Retinal pigment epithelial cell (primary cell): ENCODE measurements around the gene SPEF2.

Experiments used
- DNase-seq: peaks from one replicate; pipeline ENCODE4 v3.0.0-alpha.2; 2010; ENCODE audit warnings: low read depth
- H3K4me3 ChIP-seq: 2 replicates; pipeline ENCODE4 v1.5.1; 2011; ENCODE audit warnings: mild to moderate bottlenecking, low read length, control low read depth, moderate library complexity
- TF ChIP-seq, protein P1 (sequence below): conservative IDR thresholded peaks from 2 replicates; pipeline ENCODE4 v1.5.1; 2011; ENCODE audit warnings: low read depth, low read length, control low read depth, inconsistent platforms

Gene SPEF2

DNA sequence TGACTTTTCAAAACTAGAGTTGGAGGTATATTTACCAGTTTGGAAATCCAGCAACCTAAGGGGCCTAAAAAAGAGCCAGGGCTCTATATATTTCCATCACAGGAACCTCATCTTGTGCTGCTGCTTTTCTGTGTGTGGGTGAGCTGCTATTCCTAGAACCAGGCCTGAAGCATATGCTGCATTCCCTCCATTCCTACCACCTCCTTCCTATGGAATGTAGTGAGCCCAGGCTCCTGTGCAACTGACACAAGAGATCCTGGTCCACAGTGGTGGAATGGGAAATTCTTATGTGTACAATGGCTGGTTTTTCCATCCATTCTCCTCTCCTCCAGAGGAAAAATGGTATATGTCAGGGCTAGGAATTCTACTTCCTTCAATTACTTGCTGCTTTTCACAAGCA lies 39.1 kb downstream of the SPEF2 start:
- DNase-seq = no peak
- TF ChIP-seq, protein P1, sequence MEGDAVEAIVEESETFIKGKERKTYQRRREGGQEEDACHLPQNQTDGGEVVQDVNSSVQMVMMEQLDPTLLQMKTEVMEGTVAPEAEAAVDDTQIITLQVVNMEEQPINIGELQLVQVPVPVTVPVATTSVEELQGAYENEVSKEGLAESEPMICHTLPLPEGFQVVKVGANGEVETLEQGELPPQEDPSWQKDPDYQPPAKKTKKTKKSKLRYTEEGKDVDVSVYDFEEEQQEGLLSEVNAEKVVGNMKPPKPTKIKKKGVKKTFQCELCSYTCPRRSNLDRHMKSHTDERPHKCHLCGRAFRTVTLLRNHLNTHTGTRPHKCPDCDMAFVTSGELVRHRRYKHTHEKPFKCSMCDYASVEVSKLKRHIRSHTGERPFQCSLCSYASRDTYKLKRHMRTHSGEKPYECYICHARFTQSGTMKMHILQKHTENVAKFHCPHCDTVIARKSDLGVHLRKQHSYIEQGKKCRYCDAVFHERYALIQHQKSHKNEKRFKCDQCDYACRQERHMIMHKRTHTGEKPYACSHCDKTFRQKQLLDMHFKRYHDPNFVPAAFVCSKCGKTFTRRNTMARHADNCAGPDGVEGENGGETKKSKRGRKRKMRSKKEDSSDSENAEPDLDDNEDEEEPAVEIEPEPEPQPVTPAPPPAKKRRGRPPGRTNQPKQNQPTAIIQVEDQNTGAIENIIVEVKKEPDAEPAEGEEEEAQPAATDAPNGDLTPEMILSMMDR = no peak
- H3K4me3 ChIP-seq = no peak overlapping the region

DNA sequence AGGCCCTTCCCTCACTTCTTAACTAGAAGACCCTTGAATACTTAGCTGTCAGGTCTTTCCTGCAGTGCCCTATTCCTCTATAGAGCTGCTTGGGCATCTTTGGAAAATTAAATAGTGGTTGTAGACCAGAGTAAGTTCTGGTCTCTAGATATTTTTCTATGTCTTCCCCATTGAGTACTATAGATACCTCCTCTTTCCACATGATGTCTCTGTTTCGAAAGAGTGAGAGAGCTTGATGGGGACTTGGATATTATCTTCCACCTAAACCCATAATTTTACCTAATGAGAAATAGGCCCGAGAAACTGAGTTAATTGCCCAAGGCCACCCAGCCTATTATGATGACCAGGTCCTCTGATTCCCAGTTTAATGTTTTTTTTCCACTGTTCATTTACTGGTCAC lies 40.2 kb downstream of the SPEF2 start:
- DNase-seq = no peak
- H3K4me3 ChIP-seq = no peak overlapping the region
- TF ChIP-seq, protein P1 = no peak

DNA sequence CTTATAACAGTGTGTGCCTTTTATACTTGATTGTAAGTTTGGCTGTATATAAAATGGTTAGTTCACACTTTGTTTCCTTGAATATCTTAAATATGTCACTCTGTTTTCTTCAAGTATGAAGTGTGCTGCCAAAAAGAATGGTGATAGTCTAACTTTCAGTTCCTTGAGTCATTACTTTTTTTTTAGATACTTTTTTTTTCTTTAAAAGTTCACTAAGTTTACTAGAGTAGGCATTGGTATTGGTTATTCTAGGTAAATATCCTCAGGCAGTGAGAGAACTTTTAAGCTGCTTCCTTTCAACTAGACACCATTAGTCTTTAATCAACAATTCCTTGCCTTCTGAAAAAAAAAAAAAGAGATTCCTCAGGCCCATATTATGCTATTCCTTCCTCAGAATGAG lies 41.9 kb downstream of the SPEF2 start:
- TF ChIP-seq, protein P1 = no peak
- no peak overlapping the region for H3K4me3 ChIP-seq
- DNase-seq = no peak

DNA sequence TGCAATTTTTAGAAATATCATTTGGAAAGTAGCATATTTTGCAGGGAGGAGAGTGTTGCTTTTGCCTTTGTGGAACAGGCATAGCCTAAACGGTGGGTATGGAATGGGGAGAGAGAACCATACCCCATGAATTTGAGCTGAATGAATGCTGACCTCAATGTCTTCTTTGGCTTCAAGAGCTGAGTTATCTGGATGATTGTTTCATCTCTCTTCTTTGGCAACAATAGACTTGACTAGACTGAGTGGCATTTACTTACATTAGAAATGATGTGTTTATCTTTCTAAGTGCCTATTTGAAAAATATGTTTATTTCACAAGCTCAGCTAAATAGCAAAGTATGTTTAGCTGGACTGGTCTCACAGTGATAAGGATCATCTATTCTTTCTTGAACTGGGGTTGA lies 42.8 kb downstream of the SPEF2 start:
- H3K4me3 ChIP-seq = no peak overlapping the region
- TF ChIP-seq, protein P1 = no peak
- DNase-seq = no peak

DNA sequence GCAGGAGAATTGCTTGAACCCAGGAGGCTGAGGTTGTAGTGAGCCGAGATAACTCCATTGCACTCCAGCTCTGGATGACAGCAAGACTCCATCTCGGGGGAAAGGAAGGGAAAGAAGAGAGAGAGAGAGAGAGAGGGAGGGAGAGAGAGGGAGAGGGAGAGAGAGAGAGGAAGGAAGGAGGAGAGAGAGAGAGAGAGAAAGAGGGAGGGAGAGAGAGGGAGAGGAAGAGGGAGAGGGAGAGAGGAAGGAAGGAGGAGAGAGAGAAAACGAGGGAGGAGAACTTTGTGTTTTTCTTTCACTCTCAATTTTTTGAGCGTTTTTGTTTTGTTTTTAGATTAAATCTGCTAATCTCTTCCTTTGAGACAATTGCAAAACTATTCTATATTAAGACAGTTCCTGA lies 46.9 kb downstream of the SPEF2 start:
- no peak for DNase-seq
- H3K4me3 ChIP-seq = no peak overlapping the region
- TF ChIP-seq, protein P1 = no peak

DNA sequence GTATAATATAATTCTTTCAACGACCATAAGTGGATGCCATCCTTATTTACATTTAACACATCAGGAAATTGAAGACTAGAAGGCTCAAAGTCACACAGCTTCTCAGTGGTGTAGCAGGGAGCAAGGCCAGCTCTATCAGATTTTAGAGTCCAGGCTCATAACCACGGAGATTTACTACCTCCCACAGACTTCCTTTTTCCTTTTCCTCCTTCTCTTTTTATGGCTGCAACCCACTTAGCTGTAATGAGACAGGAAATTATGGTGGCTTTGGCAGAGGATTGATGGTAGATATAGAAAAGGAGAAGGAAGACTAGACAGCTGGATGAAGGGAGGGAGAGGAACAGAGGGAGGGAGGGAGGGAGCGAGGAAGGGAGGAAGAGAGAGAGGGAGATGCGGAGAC lies 47.4 kb downstream of the SPEF2 start:
- TF ChIP-seq, protein P1 = no peak
- no peak overlapping the region for H3K4me3 ChIP-seq
- DNase-seq = no peak

DNA sequence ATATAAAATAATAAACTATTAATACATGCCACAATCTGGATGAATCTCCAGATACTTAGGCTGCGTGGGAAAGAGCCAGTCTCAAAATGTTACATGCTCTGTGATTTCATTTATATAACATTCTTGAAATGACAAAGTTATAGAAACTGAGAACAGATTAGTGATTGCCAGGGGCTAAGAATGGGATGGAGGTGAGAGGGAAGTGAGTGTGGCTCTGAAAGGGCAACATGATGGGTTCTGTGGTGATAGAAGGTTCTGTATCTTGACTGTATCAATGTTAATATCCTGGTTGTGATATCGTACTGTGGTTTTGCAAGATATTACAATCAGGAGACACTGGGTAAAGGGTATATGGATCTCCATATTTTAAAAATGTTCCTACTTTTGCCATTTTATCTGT lies 50.7 kb downstream of the SPEF2 start:
- TF ChIP-seq, protein P1 = no peak
- H3K4me3 ChIP-seq = no peak overlapping the region
- no peak for DNase-seq
